Measurements from ENCODE around the gene GLIPR1.

The GLIPR1 gene

DNA sequence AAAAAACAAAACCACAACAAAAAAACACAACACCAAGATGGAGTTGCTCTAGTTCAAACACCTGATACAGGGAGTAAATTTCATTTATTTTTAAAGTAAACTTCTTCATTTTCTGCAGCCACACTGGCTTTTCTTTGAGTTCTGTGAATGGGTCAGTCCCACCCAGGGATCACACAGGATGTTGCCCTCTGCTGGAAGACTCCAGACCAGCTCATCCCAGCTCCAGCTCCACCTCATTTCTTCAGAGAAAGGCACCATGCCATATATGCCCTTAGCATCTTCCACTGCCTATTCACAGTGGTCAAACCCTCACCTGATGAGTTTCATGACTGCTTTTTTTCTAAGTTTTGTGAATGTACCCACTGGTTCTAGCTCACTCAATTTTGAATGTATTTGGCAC is 8.0 kb downstream of the GLIPR1 start:
- no peak overlapping the region for H3K4me3 ChIP-seq (ENCODE audit: extremely low read depth, insufficient read depth, low read length, poor library complexity, severe bottlenecking)
- no peak overlapping the region for H3K27ac ChIP-seq (ENCODE audit: low read depth, low read length, severe bottlenecking)
- peaks cover 10% of the 10 kb centered on the region for H3K4me1 ChIP-seq (ENCODE audit: control insufficient read depth, insufficient read depth, low read length, poor library complexity, severe bottlenecking)
- H3K9me3 ChIP-seq (ENCODE audit: control insufficient read depth, low read length): no peaks in the 10 kb centered on the region
- no peaks in the 10 kb centered on the region for H3K36me3 ChIP-seq (ENCODE audit: control insufficient read depth, insufficient read depth, low read length)

DNA sequence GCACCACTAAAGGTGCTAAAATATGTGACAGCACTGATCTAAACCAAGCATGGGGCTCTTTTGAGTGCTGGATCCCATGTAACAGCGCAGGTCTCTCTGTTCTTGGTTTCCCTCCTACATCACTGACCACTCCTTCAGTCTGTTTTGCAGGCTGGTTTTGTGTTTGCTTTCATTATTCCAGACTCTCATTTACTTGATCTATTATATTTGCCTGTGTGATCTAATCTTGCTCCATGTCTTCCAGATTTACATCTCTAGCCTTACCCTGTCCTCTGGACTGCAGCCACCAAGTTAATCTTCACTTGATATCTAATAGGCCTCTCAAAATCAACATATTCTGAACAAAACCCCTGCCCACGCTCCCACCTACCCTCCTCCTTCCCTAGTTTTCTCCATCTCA is 8.6 kb downstream of the GLIPR1 start:
- H3K27ac ChIP-seq (ENCODE audit: low read depth, low read length, severe bottlenecking): no peak overlapping the region
- H3K9me3 ChIP-seq (ENCODE audit: control insufficient read depth, low read length): no peaks in the 10 kb centered on the region
- no peak overlapping the region for H3K4me3 ChIP-seq (ENCODE audit: extremely low read depth, insufficient read depth, low read length, poor library complexity, severe bottlenecking)
- WGBS, 2 experiments (ENCODE audit: insufficient coverage in 2 of 2): 100% methylated on average over 2 of the region's 2 CpGs
- H3K36me3 ChIP-seq (ENCODE audit: control insufficient read depth, insufficient read depth, low read length): peaks cover under 1% of the 10 kb centered on the region
- peaks cover 10% of the 10 kb centered on the region for H3K4me1 ChIP-seq (ENCODE audit: control insufficient read depth, insufficient read depth, low read length, poor library complexity, severe bottlenecking)

DNA sequence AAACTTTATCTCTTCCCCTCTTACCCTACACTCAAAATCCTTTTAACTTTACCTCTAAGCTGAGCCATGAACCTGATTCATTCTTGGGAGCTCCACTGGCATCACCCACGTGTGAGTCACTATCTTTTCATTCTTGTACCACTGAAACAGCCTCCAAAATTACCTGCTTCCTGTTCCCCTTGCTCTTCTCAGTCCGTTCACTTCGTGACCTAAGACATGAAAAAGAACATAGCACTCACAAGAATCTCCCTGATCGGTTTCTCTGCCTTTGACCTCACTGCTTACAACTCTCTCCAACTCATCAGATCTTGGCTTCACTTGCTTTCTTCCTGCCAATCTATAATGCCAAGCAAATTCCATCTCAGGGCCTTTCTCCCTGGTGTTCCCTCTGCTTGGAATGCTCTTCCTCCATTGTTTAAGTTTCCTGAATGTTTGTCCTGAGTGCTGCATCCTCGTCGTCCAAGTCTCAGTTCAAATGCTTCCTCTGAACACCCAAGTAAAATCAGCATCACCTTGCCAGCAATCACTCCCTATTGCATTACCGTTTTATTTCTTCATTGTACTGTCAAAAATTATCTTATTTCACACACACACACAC is 9.2 kb downstream of the GLIPR1 start:
- Histone ChIP-seq H3K4me3 (ENCODE audit: extremely low read depth, insufficient read depth, low read length, poor library complexity, severe bottlenecking) (no peak overlapping the region), H3K27ac (ENCODE audit: low read depth, low read length, severe bottlenecking) (no peak overlapping the region), H3K4me1 (ENCODE audit: control insufficient read depth, insufficient read depth, low read length, poor library complexity, severe bottlenecking) (peaks cover 10% of the 10 kb centered on the region), H3K36me3 (ENCODE audit: control insufficient read depth, insufficient read depth, low read length) (peaks cover 5% of the 10 kb centered on the region), H3K9me3 (ENCODE audit: control insufficient read depth, low read length) (no peaks in the 10 kb centered on the region)
- 83 to 84% methylated on average over 7 of the region's 7 CpGs for WGBS, 2 experiments (ENCODE audit: insufficient coverage in 2 of 2)

DNA sequence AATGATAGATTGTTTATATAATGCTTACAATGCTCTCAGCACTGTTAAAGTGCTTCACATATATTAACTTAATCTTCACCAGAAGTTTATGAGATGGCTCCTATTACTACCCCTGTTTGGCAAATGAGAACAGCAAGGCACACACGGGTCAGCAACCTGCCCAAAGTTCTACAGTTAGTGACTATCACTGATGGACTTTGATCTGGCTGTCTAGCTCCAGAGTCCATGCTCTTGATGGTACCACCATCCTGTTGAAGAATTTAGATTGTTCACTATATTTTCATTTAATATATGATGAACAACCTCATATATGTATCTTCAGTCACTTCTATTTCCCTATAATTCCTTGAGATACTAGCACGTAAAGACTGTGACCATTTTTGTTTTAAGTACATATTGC is 10.6 kb downstream of the GLIPR1 start:
- Histone ChIP-seq H3K36me3 (ENCODE audit: control insufficient read depth, insufficient read depth, low read length) (peaks cover 18% of the 10 kb centered on the region), H3K9me3 (ENCODE audit: control insufficient read depth, low read length) (no peaks in the 10 kb centered on the region), H3K27ac (ENCODE audit: low read depth, low read length, severe bottlenecking) (no peak overlapping the region), H3K4me3 (ENCODE audit: extremely low read depth, insufficient read depth, low read length, poor library complexity, severe bottlenecking) (no peak overlapping the region), H3K4me1 (ENCODE audit: control insufficient read depth, insufficient read depth, low read length, poor library complexity, severe bottlenecking) (peaks cover 10% of the 10 kb centered on the region)
- 100% methylated on average over 1 of the region's 2 CpGs for WGBS, 2 experiments (ENCODE audit: insufficient coverage in 2 of 2)

DNA sequence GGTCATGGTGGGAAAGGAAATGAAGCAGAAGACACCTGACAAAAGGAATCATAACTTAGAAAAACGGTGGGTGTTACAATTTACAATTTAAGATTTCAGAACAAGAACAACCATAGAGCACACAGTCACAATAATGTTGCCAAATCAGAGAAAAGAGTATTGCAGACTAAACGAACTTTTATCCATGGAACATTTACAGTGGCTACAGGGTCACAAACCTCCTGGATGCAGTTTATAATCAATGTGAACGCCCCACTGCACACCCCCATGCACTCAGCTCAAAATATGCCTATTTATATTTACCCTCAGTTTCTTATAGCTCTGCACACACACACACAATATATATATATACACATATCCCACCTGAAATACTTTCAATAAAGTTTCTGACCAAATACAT is 22.9 kb downstream of the GLIPR1 start:
- Histone ChIP-seq H3K36me3 (ENCODE audit: control insufficient read depth, insufficient read depth, low read length) (peaks cover 72% of the 10 kb centered on the region), H3K4me1 (ENCODE audit: control insufficient read depth, insufficient read depth, low read length, poor library complexity, severe bottlenecking) (no peaks in the 10 kb centered on the region), H3K9me3 (ENCODE audit: control insufficient read depth, low read length) (no peaks in the 10 kb centered on the region), H3K27ac (ENCODE audit: low read depth, low read length, severe bottlenecking) (no peak overlapping the region), H3K4me3 (ENCODE audit: extremely low read depth, insufficient read depth, low read length, poor library complexity, severe bottlenecking) (no peak overlapping the region)
- WGBS, 2 experiments (ENCODE audit: insufficient coverage in 2 of 2): 78 to 91% methylated on average over 2 to 3 of the region's 3 CpGs

DNA sequence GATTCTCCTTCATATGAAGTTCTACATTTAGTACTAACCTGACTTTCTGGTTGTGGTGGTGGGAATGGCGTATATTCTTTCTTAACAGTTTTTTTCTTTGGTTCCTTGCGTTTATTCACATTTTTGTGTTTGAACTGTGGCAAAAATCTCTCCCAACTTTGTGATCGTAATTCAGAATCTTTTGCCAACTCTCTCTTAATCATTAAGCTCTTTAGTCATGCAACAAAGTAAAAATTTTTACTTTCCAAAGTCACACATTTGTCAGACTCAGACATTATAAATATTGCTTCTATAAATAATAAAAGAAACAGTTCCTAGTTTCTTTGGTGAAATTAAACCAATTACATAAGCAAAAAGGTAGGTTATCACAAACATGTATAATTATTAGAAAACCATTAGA is 23.3 kb downstream of the GLIPR1 start:
- WGBS, 2 experiments (ENCODE audit: insufficient coverage in 2 of 2): 95 to 100% methylated on average over 1 to 3 of the region's 3 CpGs

DNA sequence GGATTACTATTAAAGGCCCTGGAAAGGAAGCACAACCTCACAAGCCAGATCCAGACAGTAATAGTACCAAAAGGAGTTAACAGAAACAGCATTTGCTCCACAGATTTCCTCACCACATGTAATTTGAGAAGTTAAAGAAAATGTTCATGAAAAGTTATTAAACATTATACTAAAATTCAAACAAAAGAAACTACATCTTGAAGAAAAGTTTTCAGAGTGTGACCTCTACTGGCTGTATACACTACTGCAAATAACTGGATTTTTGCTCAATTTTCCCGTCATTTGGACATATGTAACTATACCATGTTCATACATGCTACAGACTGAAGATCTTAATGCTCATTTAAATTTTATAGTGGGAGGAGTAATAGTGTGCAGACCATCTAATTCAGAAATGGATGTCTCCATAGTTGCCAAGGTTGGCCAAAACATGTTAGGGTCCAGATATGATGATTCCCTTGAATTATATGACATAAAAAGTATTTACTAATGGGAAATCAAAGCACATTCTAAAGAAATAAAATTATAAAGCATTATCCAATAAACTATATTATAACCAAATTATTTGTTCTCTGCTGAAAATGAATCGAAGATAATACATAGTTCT is 25.3 kb downstream of the GLIPR1 start:
- WGBS, 2 experiments (ENCODE audit: insufficient coverage in 2 of 2): no CpG with 5 or more reads among the region's 2 CpGs
- H3K27ac ChIP-seq (ENCODE audit: low read depth, low read length, severe bottlenecking): no peak overlapping the region
- H3K9me3 ChIP-seq (ENCODE audit: control insufficient read depth, low read length): no peaks in the 10 kb centered on the region
- H3K4me1 ChIP-seq (ENCODE audit: control insufficient read depth, insufficient read depth, low read length, poor library complexity, severe bottlenecking): peaks cover 8% of the 10 kb centered on the region
- H3K4me3 ChIP-seq (ENCODE audit: extremely low read depth, insufficient read depth, low read length, poor library complexity, severe bottlenecking): no peak overlapping the region
- peaks cover 60% of the 10 kb centered on the region for H3K36me3 ChIP-seq (ENCODE audit: control insufficient read depth, insufficient read depth, low read length)

More for the DNA sequence above, 23.3 kb downstream of the GLIPR1 start:
- Histone ChIP-seq H3K9me3 (ENCODE audit: control insufficient read depth, low read length) (no peaks in the 10 kb centered on the region), H3K4me3 (ENCODE audit: extremely low read depth, insufficient read depth, low read length, poor library complexity, severe bottlenecking) (no peak overlapping the region), H3K4me1 (ENCODE audit: control insufficient read depth, insufficient read depth, low read length, poor library complexity, severe bottlenecking) (no peaks in the 10 kb centered on the region), H3K36me3 (ENCODE audit: control insufficient read depth, insufficient read depth, low read length) (peaks cover 68% of the 10 kb centered on the region), H3K27ac (ENCODE audit: low read depth, low read length, severe bottlenecking) (no peak overlapping the region)

DNA sequence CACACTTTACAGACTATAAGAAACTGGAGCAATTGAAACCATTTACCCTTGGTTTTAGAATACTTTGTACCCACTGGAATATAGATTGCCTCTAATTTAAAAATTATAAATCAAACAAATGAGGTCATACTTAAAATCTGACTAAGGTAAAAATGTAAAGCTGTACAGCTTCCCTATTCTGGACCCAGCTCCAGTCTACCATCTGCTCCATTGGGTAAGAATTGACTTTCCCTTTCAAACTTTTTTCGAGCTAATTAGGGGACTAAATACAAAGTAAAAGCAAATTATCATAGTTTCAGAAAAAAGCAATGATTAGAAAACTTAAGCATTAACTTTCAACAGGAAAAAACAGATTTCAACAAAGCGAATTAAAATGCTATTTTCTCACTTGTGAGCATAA is 26.5 kb downstream of the GLIPR1 start:
- Histone ChIP-seq H3K9me3 (ENCODE audit: control insufficient read depth, low read length) (no peaks in the 10 kb centered on the region), H3K36me3 (ENCODE audit: control insufficient read depth, insufficient read depth, low read length) (peaks cover 49% of the 10 kb centered on the region), H3K4me1 (ENCODE audit: control insufficient read depth, insufficient read depth, low read length, poor library complexity, severe bottlenecking) (peaks cover 8% of the 10 kb centered on the region), H3K4me3 (ENCODE audit: extremely low read depth, insufficient read depth, low read length, poor library complexity, severe bottlenecking) (no peak overlapping the region), H3K27ac (ENCODE audit: low read depth, low read length, severe bottlenecking) (no peak overlapping the region)
- WGBS, 2 experiments (ENCODE audit: insufficient coverage in 2 of 2): no CpG with 5 or more reads among the region's 2 CpGs

DNA sequence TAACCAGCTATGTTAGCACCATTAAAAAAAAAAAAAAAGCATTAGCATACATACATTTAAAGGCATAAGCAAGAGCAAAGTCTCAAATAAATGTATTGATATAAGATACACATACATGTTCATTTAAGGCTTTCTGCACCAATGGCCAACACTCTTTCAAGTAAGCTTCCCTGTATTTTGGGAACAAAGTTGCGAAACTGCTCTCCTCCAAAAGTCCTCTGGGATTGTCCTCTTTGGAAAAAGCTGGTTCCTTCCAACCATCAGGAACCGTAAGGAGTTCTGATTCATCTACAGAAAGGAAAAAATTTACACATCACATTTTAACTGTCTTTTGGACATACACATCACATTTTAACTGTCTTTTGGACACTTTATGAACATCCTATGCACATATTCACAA is 27.6 kb downstream of the GLIPR1 start:
- no peak overlapping the region for H3K27ac ChIP-seq (ENCODE audit: low read depth, low read length, severe bottlenecking)
- WGBS, 2 experiments (ENCODE audit: insufficient coverage in 2 of 2): 80 to 100% methylated on average over 1 to 2 of the region's 2 CpGs
- H3K36me3 ChIP-seq (ENCODE audit: control insufficient read depth, insufficient read depth, low read length): peaks cover 41% of the 10 kb centered on the region
- H3K9me3 ChIP-seq (ENCODE audit: control insufficient read depth, low read length): no peaks in the 10 kb centered on the region
- no peak overlapping the region for H3K4me3 ChIP-seq (ENCODE audit: extremely low read depth, insufficient read depth, low read length, poor library complexity, severe bottlenecking)
- H3K4me1 ChIP-seq (ENCODE audit: control insufficient read depth, insufficient read depth, low read length, poor library complexity, severe bottlenecking): peaks cover 8% of the 10 kb centered on the region

DNA sequence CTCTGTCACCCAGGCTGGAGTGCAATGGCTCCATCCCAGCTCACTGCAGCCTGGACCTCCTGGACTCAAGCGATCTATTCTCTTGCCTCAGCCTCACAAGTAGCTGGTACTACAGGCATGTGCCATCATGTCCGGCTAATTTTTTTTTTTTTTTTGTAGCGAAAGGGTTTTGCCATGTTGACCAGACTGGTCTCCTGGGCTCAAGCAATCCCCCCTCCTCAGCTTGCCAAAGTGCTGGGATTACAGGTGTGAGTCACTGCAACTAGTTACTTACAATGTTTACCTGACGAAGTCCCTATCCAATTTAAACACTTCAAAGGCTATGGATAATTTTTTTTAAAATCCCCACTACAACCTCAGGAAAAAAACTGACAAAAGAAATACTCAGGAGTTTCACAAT is 29.1 kb downstream of the GLIPR1 start:
- no peak overlapping the region for H3K27ac ChIP-seq (ENCODE audit: low read depth, low read length, severe bottlenecking)
- H3K36me3 ChIP-seq (ENCODE audit: control insufficient read depth, insufficient read depth, low read length): peaks cover 26% of the 10 kb centered on the region
- H3K4me3 ChIP-seq (ENCODE audit: extremely low read depth, insufficient read depth, low read length, poor library complexity, severe bottlenecking): no peak overlapping the region
- H3K4me1 ChIP-seq (ENCODE audit: control insufficient read depth, insufficient read depth, low read length, poor library complexity, severe bottlenecking): peaks cover 8% of the 10 kb centered on the region
- H3K9me3 ChIP-seq (ENCODE audit: control insufficient read depth, low read length): no peaks in the 10 kb centered on the region
- WGBS, 2 experiments (ENCODE audit: insufficient coverage in 2 of 2): 80 to 91% methylated on average over 1 of the region's 4 CpGs

All from mesodermal cell (in vitro differentiated cells).